Middle frontal gyrus (tissue), 1 donor: ENCODE data around the gene NFIB.

Experiments used
- DNase-seq: peaks from one replicate; pipeline ENCODE4 v3.0.0-alpha.2; 2015; ENCODE audit warnings: low spot score; ENCODE audit errors: extremely low spot score

NFIB gene

DNA sequence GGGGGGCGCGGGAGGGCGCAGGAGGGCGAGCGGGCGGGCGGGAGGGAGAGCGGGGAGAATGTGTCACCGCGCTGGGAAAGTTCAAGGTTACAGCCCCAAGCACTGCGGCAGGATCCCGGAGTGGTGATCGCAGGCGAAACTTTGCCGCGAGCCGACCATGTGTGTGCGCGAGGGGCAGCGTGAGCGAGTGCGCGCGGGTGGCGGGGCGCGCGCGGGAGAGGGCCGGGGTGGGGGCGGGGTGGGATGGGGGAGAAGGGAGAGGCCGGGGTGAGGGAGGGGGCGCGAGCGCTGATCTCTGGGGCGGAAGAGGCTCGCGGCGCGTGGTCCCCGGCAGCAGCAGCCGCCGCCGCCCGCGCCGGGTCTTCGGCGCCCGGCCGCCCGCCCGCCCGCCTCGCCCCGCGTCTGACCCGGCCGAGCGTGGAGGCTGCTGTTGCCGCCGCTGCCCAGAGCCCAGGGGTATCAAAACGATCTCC lies at the start of gene NFIB:
Gene NFIB, minus strand, starts transcription at position 191 of the 473 bp plus-strand sequence. CDS start 630 bp downstream, outside the sequence.
- no peak for DNase-seq

DNA sequence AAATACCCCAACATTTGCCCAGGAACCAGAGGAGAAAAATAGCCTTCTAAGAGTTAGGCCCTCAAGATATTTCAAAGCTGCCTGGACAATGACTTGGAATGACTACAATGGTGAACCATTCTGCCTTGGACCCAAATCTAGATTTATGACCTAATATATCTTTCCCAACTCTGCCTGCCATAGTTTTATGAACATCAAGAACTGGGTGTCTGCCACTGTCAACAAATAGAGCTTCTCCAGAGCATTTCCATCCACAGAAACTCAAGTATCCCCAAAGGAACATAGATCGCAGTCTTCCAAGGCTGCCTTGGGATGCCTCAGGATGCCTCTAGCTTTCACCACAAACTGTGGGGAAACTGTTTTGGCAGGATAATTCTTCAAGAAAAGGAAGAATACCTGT lies 48.2 kb upstream of the NFIB start:
- DNase-seq, result no peak

DNA sequence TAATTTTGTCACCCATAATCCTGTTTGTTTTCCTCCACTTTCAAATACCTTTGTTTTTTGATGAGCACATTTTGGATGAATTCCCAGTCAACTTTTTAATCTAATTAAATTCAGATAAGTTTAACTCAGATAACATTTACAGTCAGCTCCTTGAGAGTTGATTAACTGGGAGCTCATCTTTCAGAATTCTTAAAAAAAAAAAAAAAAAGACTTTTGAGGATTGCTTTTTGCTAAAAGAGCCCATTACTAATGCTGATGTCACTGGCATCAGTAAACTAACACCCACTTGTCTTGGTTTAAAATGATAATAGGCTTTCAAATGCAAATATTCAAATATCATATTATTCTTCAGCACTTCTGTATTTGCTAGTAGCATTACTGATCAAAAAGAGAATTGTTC lies 47.1 kb upstream of the NFIB start:
- no peak for DNase-seq

DNA sequence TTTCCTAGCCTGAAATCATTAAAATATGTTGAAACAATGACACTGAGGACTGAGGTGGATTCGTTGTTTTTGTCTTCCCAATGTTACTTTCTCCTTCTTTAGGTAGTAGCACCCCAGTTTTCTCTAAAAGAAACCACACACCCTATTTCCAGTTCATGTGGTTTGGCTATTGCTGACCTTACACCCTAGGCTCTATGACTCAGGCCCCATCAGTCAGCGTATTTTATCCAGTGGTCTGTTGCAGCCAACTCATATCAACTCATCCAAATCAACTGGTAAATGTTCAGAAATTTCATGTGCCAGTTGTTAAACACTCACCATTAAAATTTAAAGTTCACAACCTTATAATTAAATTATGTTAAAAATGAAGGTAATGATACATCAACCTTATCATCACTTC lies 44.6 kb upstream of the NFIB start:
- DNase-seq, result no peak

DNA sequence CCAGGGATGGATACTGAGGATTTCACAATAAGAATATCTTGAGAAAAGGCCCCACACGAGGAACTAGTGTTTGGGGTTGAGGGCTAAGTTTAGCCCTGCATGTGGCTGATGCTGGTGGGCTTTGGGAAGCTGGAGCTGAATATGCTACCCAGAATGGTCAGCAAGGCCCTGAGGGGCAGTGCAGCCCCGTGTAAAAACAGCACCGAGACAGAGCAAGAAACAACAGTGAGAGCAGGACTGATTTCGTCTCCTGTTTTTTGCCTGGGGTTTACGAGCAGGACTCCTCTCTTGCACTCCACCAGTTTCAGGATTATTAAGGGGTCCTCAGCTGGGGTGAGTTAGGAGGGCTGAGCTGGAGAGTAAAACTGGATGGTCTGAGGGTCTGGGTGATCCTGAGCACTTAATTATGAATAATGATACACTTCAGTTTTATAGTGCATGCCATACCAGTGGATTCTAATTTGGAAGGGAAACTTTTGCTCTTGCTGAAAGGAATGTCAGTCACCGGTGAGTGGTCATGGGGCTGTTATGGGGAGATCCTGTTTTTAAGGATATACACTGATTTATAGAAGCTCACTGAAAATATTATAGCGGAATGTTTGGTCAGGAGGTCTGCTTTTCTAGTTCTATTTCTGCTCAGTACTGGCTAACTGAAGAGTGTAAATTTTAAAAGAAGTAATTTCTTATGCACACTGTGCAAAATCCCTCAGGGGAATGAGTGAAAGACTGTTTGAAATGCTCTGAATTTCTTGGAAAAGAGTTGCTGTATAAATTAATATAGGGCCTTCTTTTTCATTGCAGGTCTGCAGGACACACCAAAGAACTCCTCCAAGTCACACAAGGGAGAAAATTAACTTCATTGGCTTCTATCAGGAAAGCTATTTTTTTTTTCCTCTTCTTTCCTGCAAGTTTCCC lies 42.7 kb upstream of the NFIB start:
- no peak for DNase-seq

DNA sequence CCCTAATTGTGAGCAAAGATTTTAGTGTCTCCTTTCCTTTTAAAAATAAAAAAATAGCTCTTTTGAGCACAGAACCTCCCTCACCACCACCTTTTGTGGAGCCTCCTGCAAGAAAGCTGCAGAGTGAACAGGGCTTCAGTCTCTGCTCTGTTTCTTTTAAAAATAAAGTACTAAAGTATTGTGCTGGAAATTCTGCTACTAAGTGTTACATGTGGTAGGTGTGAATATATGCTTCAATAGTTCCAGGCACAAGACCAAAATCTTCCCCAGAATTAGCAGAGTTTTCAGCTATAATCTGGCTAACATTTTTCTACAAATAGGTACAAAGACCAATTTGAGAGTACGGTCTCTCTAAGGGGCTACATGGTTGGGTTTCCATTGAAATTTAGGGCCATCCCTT lies 40.3 kb upstream of the NFIB start:
- no peak for DNase-seq

DNA sequence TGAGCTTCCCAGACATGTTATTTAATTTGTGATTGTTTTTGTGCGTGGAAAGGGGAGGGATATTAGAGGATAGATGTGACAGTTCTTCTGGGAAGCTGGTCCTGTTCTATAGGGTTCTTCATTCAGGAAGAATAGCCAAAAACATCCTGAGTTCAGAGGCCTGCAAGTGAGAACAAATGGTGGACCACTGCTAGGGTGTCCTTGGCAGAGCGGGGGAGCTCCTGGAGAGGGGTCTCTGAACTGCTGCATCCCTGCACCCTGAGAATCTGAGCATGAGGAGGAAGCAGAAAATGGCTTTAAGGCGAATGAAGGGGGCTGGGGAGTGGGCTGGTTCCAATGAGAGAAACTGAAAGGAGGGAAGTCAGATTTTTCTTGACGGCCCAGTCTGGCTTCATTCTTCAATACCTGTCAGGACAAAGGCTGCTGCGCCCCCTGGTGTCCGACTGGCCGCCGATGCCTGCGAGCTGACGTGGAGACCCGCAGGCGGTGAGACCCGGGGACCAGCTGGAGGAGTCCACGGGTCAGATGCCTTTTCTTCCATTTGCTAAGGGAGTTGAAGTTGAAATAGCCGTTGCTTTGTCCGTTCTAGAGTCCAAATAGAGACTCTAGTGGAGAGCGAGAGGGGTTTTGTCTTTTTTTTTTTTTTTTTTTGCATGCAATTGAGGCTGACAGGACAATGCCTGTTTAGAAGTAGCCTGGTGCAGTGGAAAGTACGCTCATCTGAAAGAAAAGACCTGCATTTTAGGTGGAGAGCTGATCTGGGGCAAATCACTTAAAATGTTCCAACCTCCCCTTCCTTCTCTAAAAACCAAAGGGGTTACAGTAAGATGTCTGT lies 39.5 kb upstream of the NFIB start:
- peak; percentile 88 for DNase-seq

DNA sequence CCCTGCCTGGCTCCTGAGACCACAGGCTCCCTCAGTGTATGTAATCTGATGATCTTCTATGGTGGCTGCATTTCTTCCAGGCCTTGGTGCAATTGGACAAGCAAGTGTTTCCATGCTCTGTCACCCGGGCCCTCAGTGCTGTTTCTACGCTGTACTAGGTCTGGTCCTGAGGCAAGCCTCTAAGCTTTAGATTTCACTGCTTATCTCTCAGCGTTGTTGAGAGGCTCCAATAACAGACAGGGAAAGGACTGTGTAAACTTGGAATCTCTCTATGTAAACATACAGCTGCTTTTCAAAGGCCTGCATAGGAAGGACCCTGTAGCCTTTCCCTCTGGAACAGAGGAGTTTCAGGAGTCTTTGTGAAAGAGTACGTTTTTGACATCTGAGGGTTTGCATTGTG lies 38.6 kb upstream of the NFIB start:
- no peak for DNase-seq

DNA sequence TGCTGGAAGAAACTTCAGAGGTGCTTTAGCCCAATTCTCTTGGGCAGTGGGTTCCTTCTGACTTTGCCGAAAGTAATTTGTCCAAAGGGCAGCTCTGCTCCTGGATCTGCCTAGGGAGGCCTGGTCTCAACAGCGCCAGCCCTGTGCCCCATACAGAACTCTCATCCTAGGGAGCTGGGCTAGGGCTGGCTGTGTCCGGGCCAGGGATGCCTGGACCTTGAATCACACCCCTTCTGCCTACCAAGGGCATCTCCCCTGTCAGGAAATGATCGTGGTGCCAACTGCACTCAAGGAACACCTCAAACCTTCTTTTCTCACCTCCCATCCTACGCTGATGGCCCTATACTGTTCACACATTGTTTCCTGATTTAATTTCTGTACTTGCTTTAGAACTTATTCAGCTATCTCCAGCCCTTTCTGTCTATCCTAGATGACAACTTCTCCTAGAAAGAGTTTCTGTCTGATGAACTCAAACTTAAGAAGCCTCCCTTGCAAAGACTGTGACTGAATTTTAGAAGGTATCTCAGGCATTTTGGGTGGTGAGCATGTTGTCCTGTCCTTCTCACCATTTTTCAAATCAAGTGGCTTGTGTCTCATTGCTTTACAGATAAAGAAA lies 37.4 kb upstream of the NFIB start:
- DNase-seq, result no peak

DNA sequence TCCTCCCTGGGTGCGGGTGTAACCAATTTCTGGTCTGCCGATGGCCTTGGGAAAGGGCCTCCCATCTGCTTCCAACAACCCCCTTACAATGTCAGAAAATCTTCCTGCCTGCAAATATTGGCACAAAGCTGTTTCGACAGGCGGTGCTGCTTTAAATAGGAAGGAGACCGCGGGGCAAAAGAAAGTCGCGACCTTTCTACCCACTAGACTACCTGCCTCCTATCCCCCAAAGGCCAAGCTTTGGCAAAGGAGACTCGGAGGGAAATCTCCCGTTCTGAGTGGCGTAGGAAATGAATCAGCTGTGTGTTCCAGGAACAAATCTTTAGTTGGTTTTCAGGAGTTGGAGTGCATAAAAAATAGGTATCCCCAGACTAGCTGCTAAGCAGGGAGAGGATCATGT lies 36.8 kb upstream of the NFIB start:
- no peak for DNase-seq

DNA sequence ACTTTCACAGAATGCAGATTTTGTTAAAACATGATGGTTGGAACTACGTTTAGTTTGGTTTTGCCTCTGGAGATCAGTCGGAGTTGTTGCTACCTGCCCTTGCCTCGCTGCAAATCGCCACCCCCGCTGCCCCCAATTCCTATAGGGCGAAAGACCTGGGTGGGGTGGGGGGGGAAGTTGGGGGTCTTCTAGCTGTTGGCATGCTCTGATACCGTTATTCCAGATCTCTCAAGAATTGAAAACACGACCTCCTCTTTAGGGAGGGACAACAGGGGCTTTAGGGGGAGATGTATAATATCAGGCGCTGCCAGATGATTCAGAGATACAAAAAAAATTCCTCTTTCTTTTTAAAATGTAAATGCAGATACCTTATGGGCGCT lies 36.4 kb upstream of the NFIB start:
- no peak for DNase-seq

DNA sequence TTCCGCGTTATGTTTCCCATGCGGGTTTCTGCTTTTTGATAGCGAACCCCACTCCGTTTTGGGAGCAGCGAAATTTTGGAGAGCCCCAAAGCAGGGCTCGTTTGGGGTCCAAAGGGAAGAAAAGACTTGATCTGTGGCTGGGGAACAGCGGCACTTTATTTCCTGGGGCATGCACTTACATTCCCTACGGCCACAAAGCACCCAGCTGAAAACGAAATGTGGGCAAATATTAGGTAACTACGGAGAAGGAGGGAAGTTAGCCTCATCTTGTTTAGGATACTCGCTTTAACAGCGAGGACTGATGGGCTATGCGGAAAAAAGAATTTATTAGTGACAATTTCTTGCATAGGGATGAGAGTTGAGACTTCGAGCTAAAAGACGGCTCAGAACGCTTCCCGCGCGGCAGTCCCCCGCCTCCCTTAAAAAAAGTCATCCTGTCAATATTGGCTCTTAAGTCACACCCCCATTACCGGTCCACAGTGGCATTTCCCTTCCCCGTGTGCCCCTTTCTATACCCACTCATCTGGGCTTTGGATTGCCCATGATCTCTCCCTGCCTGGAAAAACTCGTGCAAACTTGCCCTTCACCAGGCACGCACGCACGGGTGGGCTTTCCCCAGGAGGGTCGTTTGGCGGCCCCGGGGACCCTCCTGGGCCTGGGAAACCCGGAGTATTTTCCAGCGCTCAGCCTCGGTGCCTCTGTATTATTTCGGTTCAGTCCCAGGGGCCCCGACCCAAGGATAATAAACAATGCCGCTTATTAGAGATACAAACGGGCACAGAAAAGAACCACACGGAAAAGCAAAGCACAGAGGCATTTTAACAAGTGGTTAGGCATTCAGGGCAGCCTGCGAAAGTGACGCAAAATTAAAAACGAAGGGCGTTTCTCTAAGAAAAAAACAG lies 35.8 kb upstream of the NFIB start:
- no peak for DNase-seq

DNA sequence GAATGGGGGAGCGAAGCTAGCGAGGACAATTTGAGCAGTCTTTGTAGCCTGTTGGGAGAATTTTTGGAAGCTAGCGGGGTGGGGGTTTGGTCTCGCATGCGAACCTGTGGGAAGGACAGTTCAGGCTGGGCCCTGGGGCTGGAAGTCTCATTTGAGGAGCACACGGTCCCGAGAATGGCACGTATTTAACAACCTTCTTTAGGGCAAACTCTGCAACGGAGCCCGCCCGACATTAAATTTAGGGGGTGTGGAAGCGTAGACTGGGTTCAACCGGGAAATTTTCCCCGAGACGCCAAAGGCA lies 35.2 kb upstream of the NFIB start:
- DNase-seq, result no peak

DNA sequence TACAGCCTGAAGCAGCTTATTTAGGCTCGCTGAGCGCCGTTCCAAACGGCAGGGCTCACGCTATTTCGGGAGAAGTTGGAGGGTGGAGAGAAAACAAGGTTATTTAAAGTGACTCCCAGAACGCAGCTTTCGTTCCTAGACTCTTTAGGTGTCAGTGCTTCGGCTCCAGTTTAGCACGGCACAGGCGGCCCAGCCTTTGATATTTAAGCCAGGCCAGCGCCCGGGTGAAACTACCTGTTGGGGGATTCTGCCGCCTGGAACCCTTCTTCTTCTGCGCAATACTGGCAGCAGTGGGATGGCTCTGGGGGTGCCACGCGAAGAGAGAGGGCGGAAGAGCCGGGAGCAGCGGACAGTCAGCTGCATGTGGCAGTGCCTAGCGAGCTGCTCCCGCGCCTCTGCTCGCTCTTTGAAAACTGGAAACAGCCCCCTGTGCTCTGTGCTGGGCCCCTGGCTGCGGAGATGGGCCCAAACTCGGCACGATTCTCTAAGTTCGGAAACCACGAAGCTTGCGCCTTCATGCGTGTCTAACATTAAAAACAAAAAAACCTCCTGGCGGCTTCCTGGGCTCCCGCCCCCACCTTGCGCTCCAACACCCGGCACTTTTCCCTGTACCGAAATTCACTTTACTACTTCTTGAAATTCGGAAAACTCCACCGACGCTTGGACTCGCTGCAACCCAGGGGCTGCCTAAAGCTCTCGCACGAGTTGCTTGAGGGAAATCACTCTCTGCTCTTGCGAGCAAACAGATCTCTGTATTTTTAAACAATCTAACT lies 34.6 kb upstream of the NFIB start:
- no peak for DNase-seq

DNA sequence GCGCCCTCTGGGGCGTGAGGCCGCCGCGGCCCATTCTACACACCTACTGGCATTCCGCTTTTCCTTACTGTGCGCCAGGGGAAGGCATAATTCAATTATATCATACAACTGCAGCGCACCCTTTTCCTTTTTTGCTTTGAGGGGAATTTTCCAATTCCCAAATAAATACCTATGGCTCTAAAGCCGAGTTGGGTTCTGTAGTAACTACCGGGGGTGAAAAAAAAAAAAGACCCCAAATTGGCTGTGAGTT lies 34.1 kb upstream of the NFIB start:
- DNase-seq, result no peak

DNA sequence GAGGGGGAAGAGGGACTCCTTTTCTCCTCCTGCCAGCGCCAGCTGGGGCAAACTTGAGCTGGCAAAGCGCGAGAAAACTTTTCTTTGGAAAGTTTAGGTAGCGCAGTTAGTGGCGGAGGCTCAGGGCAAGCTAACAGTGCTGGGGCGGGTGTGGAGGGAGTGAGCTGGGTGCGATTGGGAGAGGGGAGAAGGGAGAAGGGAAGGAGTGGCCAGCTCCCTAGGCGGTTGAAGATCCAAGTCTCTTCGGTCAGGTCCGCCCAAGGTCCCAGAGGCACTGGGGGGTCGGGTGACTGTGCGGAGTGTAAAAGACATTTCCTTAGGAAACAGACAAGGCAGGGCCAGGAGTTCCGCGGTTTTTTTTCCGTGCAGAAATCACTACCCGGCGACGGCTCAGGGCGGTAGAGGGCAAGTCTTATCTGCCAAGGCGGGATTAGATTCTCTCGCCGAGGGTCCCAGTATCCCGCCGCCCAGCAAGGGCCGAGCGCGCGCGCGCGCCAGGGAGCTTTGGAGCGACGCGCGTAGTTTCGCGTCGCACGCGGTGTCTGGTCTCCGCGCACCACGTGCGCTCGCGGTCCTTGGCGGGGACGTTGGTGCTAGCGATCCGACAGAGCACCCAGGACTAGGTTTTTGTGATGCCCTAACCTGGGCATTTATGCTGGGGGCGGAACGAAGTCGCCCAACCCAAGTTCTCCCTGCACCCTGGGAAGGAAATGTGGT lies 33.6 kb upstream of the NFIB start:
- DNase-seq, result no peak

DNA sequence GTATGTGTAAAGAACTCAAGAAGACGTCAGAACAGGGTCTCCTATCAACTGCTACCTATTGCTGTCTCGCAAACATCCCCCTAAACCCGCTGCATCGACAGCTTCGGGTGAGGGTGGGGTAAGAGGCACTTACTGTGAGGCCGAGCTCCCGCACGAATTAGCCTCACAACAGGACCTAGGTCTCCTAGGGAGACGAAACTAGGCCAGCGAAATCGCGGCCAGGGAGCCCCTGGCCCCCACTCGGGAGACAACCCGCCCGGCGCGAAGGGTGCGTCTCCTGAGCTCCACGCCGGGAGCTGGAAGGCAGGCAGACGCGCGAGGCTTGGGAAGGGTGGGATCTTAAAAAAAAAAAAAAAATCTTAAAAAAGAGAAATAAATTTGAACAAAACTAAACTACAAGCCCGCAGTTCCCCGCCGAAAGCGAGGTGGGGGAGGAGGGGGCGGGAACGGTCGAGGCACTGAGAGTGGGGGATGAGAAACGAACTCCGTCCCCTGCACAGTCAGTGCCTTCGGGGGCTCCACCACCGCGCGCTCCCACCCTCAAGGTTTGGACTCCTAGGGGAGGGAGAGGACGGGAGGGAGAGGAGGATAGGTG lies 33.0 kb upstream of the NFIB start:
- no peak for DNase-seq

DNA sequence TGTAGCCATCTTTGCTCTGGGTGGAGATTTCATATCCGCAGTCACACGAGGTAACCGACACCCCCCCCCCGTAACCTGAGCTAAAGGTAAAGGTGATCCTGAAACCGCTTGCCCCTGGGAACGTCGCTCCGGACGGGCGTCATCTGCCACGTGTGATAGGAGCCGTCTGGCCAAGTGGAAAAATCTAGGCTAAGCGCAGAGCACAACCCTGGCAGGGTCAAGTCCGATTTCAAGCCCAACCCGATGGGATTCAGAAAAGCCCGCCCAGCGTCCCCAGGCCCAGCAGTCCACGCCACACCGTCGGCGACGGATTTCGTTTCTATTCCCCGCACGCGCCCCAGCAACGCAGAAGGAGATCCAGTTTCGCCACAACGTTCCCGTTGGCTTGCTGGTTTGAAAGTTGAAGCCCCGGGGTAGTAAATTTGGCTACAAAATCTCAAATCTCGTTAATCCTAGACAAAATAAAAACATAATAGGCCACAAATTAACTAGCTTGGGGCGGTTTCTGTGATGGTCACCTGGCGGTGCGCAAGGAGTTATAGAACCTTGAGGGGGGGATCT lies 32.4 kb upstream of the NFIB start:
- DNase-seq, result no peak
